T-helper 2 cell treated with Interferon-gamma antibody and Interleukin-4, amounts not matched to agents 100 ng/mL and 5 ng/mL, for 36 hours (primary cell): ENCODE measurements around the gene IQUB. TPM values are rescaled to one million over a fixed set of nuclear protein-coding genes. Genes with fewer than 3 reads are reported as not detected.
"Not testable (repeated sequence)": the region's sequence is repeated elsewhere in the genome, so short reads cannot be mapped to it uniquely, and the experiment has no call there.

Experiments used
- intact Hi-C: fragments of 100-400 bp; cut with micrococcal nuclease; formaldehyde crosslinking; loops from one replicate; pipeline ENCODE4 v1.15.1; 2023
- total RNA-seq: library from RNA; stranded (reverse); gene quantifications from 2 replicates; pipeline ENCODE4 v1.2.3, GENCODE V29; 2022

IQUB gene
- not detected in 2 replicates for total RNA-seq

DNA sequence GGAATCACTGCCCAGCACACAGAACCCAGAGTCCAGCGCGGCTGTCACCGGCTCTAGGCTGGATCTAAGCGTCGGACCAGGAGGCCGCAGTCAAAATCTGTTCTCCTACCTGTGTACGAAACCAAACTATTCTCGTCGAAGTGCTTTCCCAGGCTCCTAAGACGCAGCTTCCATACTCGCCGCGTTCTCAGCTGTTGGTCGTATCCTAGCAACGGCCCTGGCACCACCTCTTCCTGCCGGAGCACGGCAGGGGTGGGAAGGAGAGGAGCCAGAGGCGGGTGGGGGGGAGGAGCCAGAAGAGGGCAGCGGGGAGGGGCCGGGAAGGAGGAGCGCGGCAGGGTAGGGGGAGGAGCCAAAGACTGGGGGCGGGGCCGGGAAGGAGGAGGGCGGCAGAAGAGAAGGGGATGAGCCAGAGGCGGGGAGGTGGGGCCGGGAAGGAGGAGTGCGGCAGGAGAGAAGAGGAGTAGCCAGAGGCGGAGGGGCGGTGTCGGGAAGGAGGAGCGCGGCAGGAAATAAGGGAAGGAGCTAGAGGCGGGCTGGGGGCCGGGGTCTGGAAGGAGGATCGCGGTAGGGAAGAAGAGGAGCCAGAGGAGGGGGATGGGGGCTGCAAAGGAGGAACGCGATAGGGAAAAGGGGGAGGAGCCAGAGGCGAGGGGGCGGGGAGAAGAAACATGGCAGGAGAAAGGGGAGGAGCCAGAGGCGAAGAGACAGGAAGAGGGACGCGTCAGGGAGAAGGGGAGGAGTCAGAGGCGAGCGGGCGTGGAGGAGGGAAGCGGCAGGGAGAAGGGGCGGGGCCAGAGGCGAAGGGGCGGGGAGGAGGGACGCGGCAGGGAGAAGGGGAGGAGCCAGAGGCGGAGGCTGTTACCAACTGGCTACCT is at the start of gene IQUB:
Gene IQUB, minus strand, starts transcription at position 213 of the 878 bp plus-strand sequence. CDS start 22,255 bp downstream, outside the sequence.
- intact Hi-C loops: loop anchor here (1.0 to 5.0 kb wide), 3 partner anchors 23 to 1393 kb away; partner anchors contain the start of genes NDUFA5, POT1 and WASL

DNA sequence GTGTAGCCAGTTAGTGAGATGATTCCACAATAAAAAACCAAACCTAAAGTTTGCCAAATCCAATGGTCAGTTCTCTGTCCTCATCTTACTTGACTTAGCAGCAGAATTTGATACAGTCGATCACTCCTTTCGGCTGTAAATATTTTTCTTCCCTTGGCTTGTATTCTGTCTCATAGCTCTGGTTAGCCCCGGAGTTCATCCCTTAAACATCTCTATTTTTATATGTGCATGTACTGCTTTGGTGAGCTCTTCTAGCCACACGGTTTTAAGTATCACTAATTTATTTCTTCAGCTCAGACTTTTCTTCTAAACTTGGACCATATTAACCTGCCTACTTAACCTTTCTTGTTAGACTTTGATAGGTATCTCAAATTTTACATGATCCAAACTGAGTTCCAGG is 49.4 kb upstream of the IQUB start:
- intact Hi-C loops: no loop called here

- intact Hi-C loops: no loop called here
These were observed 46.7 kb upstream of the IQUB start for GRCh38 chr7:123581162-123581459.

DNA sequence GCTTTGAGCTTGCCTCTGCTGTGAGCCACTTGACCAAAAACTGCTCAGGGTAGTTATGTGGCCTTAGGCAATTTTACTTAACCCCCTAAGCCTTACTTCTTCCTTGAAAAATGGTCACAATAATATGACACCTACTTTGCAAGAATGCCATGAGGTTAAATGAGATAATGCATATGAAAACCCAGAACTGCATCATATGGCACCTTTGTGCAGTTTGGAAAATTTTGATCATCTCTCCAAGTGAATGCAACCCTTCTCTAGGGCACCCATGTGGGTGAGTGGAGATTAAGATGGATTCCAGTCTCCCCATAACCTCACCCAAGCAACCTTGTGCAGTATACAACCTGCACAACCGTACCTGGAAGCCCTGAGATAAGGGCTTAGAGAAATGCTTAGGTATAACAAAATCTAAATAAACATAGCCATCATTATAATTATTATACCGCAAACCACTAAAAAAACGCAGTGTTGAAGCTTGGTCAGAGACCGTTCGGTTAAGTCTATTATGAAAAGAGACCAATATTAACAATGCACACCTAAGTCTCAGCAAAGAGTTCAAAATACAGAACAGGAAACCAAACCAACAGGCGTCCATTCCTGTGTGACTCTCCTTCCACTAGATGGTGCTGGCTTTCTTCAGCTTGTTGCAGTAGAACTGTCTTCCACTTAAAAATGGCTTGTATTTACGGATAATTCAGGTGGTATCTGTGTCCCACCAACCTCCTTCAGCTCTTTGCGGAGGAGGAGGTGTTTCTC is 46.2 kb upstream of the IQUB start:
- intact Hi-C loops: no loop called here

- intact Hi-C loops: no loop called here
These were observed 45.0 kb upstream of the IQUB start for GRCh38 chr7:123579416-123579815.

GRCh38 chr7:123573896-123574467 is 39.6 kb upstream of the IQUB start:
- intact Hi-C loops: no loop called here

DNA sequence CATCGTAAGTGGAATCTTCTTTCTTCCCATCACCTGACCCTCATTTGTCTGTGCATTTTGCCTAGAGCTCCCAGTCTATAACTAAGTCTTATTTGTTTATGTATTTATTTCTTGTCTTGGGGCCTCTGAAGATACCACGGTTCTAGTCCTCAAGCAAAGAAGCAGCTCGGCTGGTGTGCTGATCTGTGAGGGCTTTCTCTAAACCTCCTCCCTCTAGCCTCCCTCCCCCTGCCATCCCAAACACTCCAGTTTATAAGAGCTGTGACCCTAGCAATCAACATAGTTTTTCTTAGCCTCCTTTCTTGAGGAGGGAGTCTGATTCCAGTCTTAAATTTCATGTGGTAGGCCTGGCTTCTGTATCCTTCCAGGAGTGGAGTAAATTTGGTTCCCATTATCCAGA is 38.9 kb upstream of the IQUB start:
- intact Hi-C loops: no loop called here

GRCh38 chr7:123571684-123572083 is 37.3 kb upstream of the IQUB start:
- intact Hi-C loops: no loop called here

DNA sequence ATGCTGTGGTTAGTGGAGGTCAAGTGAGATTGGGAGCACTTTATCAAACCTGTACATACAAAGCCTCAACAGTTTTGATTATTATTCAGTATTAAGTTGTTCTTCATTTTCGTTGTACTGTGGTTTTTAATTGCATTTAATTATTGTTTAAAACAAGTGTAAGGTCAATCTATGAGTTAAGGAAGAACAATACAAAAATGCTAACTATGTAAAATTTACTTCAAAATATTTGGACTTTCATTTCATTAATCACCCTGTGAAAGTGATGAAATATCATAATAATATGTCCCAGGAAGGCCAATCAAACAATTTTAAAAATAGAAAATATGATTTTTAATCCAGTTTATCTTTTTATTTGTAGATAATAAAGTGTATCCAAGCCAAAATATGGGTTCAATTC is 36.8 kb upstream of the IQUB start:
- intact Hi-C loops: no loop called here

GRCh38 chr7:123570390-123571182 is 36.2 kb upstream of the IQUB start:
- intact Hi-C loops: no loop called here

DNA sequence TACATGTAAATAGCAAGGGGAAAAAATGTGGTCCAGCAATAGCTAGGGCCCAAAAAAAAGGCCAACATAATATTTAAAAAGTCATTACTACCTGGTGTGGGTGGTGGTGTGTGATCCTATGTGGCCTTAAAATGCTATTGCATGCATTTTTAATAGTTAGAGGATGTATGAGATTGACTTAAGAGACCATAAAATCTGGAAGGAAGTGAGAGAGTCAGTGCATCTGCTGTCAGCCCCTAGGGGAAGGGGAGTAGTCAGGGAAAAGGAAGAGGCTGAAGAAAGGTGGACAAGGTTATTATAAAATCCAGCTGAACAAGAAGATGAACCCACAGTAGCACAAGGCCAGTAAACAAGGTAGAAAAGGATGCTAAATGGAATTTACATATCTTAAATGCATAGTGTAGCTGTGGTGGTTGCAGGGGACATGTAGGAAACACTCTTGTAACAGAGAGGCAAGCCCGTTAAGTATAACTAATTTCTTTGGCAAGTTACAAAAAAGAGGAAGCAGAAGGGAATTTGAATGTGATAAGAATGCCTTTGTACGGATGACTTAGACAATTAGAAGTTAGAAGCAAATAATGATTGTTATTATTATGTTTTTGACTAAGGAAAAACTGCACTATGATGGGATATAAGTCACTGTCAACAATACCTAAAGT is 35.1 kb upstream of the IQUB start:
- intact Hi-C loops: no loop called here

GRCh38 chr7:123562121-123562520 is 27.7 kb upstream of the IQUB start:
- intact Hi-C loops: no loop called here

- intact Hi-C loops: loop anchor here (2.0 kb wide), 1 partner anchor 66 kb away; no protein-coding TSS in a partner anchor
These were observed 24.0 kb upstream of the IQUB start for GRCh38 chr7:123558289-123558874.

DNA sequence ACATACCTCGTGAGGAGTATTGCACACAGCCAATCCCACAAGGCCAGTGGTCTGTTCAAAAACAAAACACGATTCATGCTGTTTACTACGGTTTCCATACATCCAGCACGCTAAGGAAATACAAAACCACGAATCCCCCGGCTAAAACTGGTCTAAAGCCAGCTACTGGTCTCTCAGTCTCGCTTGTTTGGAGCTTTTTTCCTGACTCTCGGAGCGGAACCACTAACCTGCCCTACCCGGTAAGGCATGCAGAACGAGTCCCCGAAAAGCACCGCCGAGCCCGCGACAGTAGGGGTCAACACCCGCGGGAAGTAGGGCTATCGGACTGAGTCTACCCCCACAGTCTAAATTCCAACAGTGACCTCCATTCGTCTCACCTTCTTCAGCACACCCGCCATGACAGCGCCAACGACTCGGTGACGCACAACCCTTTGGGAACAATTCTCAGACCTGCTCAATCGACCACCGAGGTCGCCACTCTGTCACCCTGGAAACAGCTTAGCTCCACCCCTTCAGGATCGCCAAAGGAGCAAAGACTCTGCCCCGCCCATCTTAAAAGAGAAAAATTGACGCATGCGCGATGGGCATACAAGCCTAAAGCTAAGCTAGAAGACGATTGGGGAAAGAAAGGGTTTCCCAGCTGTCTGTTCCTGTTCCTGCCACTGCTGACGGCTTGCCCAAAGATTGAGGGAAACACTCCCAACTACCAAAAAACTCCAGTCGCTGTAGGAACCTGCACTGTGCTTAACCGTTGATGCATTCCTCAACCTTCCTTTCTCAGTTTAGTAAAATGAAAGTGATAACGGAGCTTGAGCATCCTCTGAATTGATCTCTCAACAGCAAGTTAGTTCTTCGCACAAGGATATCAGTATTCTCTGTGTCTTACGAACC is 23.2 kb upstream of the IQUB start, which contains the start of gene NDUFA5:
Gene NDUFA5, minus strand, starts transcription at position 421 of the 891 bp plus-strand sequence. Its CDS starts 23 bp downstream, at position 398.
- intact Hi-C loops: loop anchor here (1.0 to 2.0 kb wide), 4 partner anchors 22 to 1372 kb away; partner anchors contain the start of genes POT1 and WASL

GRCh38 chr7:123557016-123557397 is 22.6 kb upstream of the IQUB start:
- intact Hi-C loops: loop anchor here (1.0 kb wide), 3 partner anchors 22 to 1372 kb away; partner anchors contain the start of genes POT1 and WASL

DNA sequence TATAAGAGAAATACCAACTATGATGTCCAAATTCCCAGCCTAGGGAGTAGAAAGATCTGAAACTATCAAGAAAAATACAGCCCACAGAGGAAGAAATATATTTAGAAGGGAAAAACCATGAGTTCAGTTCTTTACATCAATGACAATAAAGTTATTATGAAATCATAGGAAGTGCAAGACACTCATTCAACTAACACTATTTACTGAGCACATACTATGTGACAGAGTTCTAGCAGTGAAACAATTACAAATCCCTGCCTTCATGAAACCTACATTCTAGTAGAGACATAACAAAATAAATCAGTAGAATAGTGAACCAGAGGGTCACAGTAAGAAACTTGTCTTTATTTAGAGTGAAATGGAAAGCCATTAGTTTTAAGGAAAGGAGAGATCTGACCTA is 21.1 kb upstream of the IQUB start:
- intact Hi-C loops: no loop called here

GRCh38 chr7:123553159-123553558 is 18.8 kb upstream of the IQUB start:
- intact Hi-C loops: no loop called here

DNA sequence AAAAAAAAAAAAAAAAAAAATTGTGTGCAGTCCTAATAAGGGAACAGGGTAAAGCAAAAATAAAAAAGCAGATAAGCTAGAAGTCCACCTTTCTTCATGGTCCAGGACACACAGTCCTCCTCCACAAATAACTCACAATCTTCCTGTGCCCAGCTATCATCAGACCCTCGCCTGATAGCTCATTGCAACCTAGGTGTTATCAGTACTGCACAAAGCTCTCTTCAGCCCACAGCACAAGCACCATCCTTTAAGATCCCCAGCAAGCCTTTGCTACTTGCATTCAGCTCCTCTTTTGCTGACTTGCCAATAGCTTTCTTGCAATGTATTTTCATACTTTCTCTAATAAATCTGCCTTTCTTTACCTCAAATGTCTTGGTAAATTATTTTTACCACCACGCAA is 18.2 kb upstream of the IQUB start:
- intact Hi-C loops: no loop called here

DNA sequence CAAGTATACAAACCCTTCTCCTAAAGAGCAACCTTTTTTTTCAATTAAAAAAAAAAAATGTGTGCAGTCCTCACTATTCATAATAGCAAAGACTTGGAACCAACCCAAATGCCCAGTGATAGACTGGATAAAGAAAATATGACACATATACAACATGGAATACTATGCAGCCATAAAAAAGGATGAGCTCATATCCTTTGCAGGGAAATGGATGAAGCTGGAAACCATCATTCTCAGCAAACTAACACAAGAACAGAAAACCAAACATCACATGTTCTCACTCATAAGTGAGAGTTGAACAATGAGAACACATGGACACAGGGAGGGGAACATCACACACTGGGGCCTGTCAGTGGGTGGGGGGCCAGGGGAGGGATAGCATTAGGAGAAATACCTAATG is 17.7 kb upstream of the IQUB start:
- intact Hi-C loops: not testable (repeated sequence)
